A673 (cell line): ENCODE measurements around the gene CAMK2A.

ENCODE experiments used
- CTCF ChIP-seq: fragments of 300-800, 200-600 bp; sonication (generic); conservative IDR thresholded peaks from 2 replicates; pipeline ENCODE4 v1.5.1; 2017; ENCODE audit warnings: low read depth, mild to moderate bottlenecking, antibody characterized with exemption, low read length, moderate library complexity, mixed read lengths
- EZH2 ChIP-seq: fragments of 200-600 bp; sonication (generic); IDR thresholded peaks from 2 replicates; pipeline ENCODE4 v1.6.1; 2017; ENCODE audit warnings: borderline replicate concordance, low read depth, mild to moderate bottlenecking, mixed read lengths, antibody characterized with exemption, low read length; ENCODE audit not compliant: poor library complexity, severe bottlenecking

DNA sequence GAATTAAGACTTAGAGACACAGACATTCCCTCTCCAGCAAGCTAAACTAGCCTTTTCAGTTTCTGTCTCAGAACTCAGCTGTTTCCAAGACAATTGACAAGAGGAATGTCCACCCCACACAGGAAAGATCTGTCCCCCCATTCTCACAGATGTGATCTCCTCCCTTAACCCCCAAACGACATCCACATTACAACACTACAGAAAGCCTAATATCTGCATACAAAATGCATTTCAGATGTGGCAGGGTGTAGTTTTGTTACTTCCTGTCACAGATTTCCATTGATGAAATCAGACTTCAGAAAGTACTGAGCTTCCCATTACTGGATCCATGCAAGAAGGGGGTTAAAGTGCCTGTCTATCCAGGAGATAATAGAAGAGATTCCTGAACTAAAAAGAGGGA is 16.0 kb upstream of the CAMK2A start:
- TF ChIP-seq CTCF (no peak), EZH2 (no peak)
